Measurements from ENCODE around the gene RFT1.

RFT1 gene

DNA sequence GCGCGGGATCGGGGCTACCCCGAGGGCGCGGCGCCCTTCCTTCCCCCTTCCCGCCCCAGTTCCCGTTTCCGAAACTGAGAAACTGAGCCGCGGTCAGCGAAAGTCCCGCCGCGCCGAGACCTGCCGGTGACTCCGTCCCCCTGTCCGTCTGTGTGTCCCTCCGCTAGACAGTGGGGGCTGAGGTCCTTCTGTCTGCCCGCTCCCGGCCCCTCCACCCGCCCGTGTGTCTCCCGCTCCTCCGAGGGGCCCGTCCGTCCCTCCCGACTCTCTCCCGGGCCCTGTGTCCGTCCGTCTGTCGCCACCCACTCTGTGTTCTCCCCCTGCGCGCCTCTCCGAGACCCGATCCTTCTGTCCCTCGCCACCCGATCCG is 31.2 kb upstream of the RFT1 start (continued):
- TF ChIP-seq, protein P1, sequence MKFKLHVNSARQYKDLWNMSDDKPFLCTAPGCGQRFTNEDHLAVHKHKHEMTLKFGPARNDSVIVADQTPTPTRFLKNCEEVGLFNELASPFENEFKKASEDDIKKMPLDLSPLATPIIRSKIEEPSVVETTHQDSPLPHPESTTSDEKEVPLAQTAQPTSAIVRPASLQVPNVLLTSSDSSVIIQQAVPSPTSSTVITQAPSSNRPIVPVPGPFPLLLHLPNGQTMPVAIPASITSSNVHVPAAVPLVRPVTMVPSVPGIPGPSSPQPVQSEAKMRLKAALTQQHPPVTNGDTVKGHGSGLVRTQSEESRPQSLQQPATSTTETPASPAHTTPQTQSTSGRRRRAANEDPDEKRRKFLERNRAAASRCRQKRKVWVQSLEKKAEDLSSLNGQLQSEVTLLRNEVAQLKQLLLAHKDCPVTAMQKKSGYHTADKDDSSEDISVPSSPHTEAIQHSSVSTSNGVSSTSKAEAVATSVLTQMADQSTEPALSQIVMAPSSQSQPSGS (tag by site-specific recombination; IDR thresholded peaks at IDR 0.05; ENCODE audit: low read depth) = no peak
- no peak for TF ChIP-seq MZF1 (tag by site-specific recombination; IDR thresholded peaks at IDR 0.05; ENCODE audit: borderline replicate concordance)
- no peak for TF ChIP-seq ZNF121 (tag by site-specific recombination; IDR thresholded peaks at IDR 0.05)
- no peak for TF ChIP-seq ZNF19 (tag by site-specific recombination; IDR thresholded peaks at IDR 0.05; ENCODE audit: low read depth)
- no peak for TF ChIP-seq KLF10 (tag by site-specific recombination; IDR thresholded peaks at IDR 0.05)
- TF ChIP-seq, protein P2, sequence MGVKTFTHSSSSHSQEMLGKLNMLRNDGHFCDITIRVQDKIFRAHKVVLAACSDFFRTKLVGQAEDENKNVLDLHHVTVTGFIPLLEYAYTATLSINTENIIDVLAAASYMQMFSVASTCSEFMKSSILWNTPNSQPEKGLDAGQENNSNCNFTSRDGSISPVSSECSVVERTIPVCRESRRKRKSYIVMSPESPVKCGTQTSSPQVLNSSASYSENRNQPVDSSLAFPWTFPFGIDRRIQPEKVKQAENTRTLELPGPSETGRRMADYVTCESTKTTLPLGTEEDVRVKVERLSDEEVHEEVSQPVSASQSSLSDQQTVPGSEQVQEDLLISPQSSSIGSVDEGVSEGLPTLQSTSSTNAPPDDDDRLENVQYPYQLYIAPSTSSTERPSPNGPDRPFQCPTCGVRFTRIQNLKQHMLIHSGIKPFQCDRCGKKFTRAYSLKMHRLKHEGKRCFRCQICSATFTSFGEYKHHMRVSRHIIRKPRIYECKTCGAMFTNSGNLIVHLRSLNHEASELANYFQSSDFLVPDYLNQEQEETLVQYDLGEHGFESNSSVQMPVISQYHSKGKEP (tag by site-specific recombination; IDR thresholded peaks at IDR 0.05) = no peak
- peak; percentile 49; the same call in 1 of the 2 replicates for TF ChIP-seq EGR2 (tag by site-specific recombination; IDR thresholded peaks at IDR 0.05; ENCODE audit: low read depth)
- no peak for TF ChIP-seq TRIM28 (IDR thresholded peaks at IDR 0.05; ENCODE audit: borderline replicate concordance, low read length)
- TF ChIP-seq, protein P3, sequence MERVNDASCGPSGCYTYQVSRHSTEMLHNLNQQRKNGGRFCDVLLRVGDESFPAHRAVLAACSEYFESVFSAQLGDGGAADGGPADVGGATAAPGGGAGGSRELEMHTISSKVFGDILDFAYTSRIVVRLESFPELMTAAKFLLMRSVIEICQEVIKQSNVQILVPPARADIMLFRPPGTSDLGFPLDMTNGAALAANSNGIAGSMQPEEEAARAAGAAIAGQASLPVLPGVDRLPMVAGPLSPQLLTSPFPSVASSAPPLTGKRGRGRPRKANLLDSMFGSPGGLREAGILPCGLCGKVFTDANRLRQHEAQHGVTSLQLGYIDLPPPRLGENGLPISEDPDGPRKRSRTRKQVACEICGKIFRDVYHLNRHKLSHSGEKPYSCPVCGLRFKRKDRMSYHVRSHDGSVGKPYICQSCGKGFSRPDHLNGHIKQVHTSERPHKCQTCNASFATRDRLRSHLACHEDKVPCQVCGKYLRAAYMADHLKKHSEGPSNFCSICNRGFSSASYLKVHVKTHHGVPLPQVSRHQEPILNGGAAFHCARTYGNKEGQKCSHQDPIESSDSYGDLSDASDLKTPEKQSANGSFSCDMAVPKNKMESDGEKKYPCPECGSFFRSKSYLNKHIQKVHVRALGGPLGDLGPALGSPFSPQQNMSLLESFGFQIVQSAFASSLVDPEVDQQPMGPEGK (tag by site-specific recombination; IDR thresholded peaks at IDR 0.05) = peak; percentile 60
- no peak for TF ChIP-seq ZNF514 (tag by site-specific recombination; IDR thresholded peaks at IDR 0.05)
- TF ChIP-seq, protein P4, sequence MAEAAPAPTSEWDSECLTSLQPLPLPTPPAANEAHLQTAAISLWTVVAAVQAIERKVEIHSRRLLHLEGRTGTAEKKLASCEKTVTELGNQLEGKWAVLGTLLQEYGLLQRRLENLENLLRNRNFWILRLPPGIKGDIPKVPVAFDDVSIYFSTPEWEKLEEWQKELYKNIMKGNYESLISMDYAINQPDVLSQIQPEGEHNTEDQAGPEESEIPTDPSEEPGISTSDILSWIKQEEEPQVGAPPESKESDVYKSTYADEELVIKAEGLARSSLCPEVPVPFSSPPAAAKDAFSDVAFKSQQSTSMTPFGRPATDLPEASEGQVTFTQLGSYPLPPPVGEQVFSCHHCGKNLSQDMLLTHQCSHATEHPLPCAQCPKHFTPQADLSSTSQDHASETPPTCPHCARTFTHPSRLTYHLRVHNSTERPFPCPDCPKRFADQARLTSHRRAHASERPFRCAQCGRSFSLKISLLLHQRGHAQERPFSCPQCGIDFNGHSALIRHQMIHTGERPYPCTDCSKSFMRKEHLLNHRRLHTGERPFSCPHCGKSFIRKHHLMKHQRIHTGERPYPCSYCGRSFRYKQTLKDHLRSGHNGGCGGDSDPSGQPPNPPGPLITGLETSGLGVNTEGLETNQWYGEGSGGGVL (tag by site-specific recombination; IDR thresholded peaks at IDR 0.05) = peak; percentile 67
- TF ChIP-seq, protein P5, sequence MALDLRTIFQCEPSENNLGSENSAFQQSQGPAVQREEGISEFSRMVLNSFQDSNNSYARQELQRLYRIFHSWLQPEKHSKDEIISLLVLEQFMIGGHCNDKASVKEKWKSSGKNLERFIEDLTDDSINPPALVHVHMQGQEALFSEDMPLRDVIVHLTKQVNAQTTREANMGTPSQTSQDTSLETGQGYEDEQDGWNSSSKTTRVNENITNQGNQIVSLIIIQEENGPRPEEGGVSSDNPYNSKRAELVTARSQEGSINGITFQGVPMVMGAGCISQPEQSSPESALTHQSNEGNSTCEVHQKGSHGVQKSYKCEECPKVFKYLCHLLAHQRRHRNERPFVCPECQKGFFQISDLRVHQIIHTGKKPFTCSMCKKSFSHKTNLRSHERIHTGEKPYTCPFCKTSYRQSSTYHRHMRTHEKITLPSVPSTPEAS (tag by site-specific recombination; IDR thresholded peaks at IDR 0.05) = no peak
- no peak for TF ChIP-seq ZNF114 (tag by site-specific recombination; IDR thresholded peaks at IDR 0.05)
- TF ChIP-seq GFI1B (tag by site-specific recombination; IDR thresholded peaks at IDR 0.05) = no peak
- TF ChIP-seq ZNF843 (tag by site-specific recombination; IDR thresholded peaks at IDR 0.05) = no peak
- TF ChIP-seq ZNF404 (tag by site-specific recombination; IDR thresholded peaks at IDR 0.05) = no peak
- TF ChIP-seq GLIS1 (tag by site-specific recombination; IDR thresholded peaks at IDR 0.05) = no peak
- TF ChIP-seq, protein P6, sequence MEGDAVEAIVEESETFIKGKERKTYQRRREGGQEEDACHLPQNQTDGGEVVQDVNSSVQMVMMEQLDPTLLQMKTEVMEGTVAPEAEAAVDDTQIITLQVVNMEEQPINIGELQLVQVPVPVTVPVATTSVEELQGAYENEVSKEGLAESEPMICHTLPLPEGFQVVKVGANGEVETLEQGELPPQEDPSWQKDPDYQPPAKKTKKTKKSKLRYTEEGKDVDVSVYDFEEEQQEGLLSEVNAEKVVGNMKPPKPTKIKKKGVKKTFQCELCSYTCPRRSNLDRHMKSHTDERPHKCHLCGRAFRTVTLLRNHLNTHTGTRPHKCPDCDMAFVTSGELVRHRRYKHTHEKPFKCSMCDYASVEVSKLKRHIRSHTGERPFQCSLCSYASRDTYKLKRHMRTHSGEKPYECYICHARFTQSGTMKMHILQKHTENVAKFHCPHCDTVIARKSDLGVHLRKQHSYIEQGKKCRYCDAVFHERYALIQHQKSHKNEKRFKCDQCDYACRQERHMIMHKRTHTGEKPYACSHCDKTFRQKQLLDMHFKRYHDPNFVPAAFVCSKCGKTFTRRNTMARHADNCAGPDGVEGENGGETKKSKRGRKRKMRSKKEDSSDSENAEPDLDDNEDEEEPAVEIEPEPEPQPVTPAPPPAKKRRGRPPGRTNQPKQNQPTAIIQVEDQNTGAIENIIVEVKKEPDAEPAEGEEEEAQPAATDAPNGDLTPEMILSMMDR (tag by site-specific recombination; IDR thresholded peaks at IDR 0.05) = no peak
- TF ChIP-seq, protein P7, sequence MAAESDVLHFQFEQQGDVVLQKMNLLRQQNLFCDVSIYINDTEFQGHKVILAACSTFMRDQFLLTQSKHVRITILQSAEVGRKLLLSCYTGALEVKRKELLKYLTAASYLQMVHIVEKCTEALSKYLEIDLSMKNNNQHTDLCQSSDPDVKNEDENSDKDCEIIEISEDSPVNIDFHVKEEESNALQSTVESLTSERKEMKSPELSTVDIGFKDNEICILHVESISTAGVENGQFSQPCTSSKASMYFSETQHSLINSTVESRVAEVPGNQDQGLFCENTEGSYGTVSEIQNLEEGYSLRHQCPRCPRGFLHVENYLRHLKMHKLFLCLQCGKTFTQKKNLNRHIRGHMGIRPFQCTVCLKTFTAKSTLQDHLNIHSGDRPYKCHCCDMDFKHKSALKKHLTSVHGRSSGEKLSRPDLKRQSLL (tag by site-specific recombination; IDR thresholded peaks at IDR 0.05) = no peak
- no peak for TF ChIP-seq ZNF146 (tag by site-specific recombination; IDR thresholded peaks at IDR 0.05)
- TF ChIP-seq, protein P8, sequence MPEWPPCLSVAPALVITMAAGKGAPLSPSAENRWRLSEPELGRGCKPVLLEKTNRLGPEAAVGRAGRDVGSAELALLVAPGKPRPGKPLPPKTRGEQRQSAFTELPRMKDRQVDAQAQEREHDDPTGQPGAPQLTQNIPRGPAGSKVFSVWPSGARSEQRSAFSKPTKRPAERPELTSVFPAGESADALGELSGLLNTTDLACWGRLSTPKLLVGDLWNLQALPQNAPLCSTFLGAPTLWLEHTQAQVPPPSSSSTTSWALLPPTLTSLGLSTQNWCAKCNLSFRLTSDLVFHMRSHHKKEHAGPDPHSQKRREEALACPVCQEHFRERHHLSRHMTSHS (tag by site-specific recombination; IDR thresholded peaks at IDR 0.05) = no peak
- no peak for TF ChIP-seq ZNF571 (tag by site-specific recombination; IDR thresholded peaks at IDR 0.05)
- no peak for TF ChIP-seq ZNF274 (IDR thresholded peaks at IDR 0.05; ENCODE audit: low read length)
- no peak for TF ChIP-seq ZNF274 (tag by site-specific recombination; IDR thresholded peaks at IDR 0.05; ENCODE audit: borderline replicate concordance)
- TF ChIP-seq, protein P9, sequence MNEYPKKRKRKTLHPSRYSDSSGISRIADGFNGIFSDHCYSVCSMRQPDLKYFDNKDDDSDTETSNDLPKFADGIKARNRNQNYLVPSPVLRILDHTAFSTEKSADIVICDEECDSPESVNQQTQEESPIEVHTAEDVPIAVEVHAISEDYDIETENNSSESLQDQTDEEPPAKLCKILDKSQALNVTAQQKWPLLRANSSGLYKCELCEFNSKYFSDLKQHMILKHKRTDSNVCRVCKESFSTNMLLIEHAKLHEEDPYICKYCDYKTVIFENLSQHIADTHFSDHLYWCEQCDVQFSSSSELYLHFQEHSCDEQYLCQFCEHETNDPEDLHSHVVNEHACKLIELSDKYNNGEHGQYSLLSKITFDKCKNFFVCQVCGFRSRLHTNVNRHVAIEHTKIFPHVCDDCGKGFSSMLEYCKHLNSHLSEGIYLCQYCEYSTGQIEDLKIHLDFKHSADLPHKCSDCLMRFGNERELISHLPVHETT (tag by site-specific recombination; IDR thresholded peaks at IDR 0.05) = no peak
